Left lung (tissue), 10 donors: ENCODE measurements around the gene MCCC1. TPM values are rescaled to one million over a fixed set of nuclear protein-coding genes. Genes with fewer than 3 reads are reported as not detected.

Source experiments
- ATAC-seq: fragments of 200-7000 bp; cut with Tn5 transposase; one replicate; pipeline ENCODE4 v1.9.1; 2020; ENCODE audit warnings: moderate library complexity
- DNase-seq, 4 donors: peaks; one replicate each; pipeline ENCODE4 v3.0.0-alpha.2; 2013 to 2020
- H3K27ac ChIP-seq, 2 donors: fragments of 200-600 bp; sonication (generic) in 1 of 2; one replicate each; pipeline versions ENCODE4 v1.5.0 to v1.8.0; 2020 to 2021
- H3K27me3 ChIP-seq, 2 donors: fragments of 200-600 bp; sonication (generic) in 1 of 2; one replicate each; pipeline versions ENCODE4 v1.5.0 to v1.8.0; 2020 to 2021
- H3K36me3 ChIP-seq, 2 donors: fragments of 200-600 bp; sonication (generic) in 1 of 2; one replicate each; pipeline versions ENCODE4 v1.5.0 to v1.8.0; 2020 to 2021
- H3K4me1 ChIP-seq, 2 donors: fragments of 200-600 bp; one replicate each; pipeline ENCODE4 v1.8.0; 2021
- H3K4me3 ChIP-seq, 2 donors: fragments of 200-600 bp; sonication (generic) in 1 of 2; one replicate each; pipeline versions ENCODE4 v1.5.0 to v1.8.0; 2020 to 2021; ENCODE audit warnings: mild to moderate bottlenecking in 1 of 2
- H3K9me3 ChIP-seq, 2 donors: fragments of 200-600 bp; sonication (generic) in 1 of 2; one replicate each; pipeline versions ENCODE4 v1.5.0 to v1.8.0; 2020 to 2021
- CTCF ChIP-seq, 2 donors: fragments of 200-600 bp; sonication (generic) in 1 of 2; IDR thresholded peaks; one replicate each; pipeline versions ENCODE4 v1.5.0 to v1.8.0; 2021; ENCODE audit warnings: antibody characterized with exemption in 2 of 2
- intact Hi-C, 2 donors: fragments of 100-400 bp; cut with DNase I; formaldehyde crosslinking; loops; one replicate each; pipeline versions ENCODE4 v1.11.2 to v1.14.2; 2022
- polyA plus RNA-seq, 6 donors: library from polyadenylated mRNA; unstranded; fragments of 120-200 nt; gene quantifications; one replicate each; pipeline ENCODE4 v1.2.1, GENCODE V29; 2013; ENCODE audit not compliant: insufficient read length in 6 of 6
- total RNA-seq, 2 donors: library from RNA; stranded (reverse); fragmentation: NEBNext Ultra II Directional; extraction: Animal tissue kit (Norgen Biotek cat#: 25700); gene quantifications; one replicate each; pipeline ENCODE4 v1.2.1, GENCODE V29; 2021
- donor health status: DM: no; HTN: yes; CAD: no.
- donor health status: DM: no; HTN: no; CAD: no.

MCCC1 gene
- total and polyA plus RNA-seq, 8 donors: 45.4 to 61.8 (median 51.1) TPM

- H3K4me1 ChIP-seq: no peaks in the 10 kb centered on the region
Observed at GRCh38 chr3:183027276-183027675, 72.0 kb downstream of the MCCC1 start.

DNA sequence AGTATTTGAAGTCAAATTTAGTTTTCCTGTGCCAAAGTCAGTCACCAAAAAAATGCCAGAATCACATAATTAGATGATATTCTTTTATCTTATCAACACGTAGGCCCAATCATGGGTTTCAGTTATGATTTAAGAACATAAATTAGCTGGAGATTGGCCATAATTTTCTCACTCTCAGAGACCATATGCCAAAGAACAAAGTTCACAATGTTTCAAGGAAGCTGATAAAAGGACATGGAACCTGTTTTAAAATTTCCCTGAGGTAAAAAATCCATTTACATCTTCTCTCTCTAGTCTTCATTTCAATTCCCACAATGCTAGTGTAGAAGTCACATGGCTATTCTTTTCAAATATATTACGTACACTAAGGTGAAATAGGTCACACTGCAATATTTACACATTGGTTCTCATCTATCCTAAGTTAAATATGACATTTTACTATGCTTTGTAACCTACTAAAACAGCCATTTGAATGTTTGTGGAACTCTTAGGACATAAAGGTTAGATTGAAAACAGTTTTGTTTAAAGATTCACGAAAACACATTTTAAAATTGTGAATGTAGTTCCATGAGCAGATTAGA is 76.3 kb downstream of the MCCC1 start:
- no peaks in the 10 kb centered on the region for H3K27me3 ChIP-seq

More at GRCh38 chr3:183027276-183027675, 72.0 kb downstream of the MCCC1 start:
- H3K9me3 ChIP-seq: no peaks in the 10 kb centered on the region
- ATAC-seq (peak; percentile 36), DNase-seq (no peak)
- no peak overlapping the region for H3K4me3 ChIP-seq
- peaks cover 0 to 44% of the 10 kb centered on the region in 2 donors for H3K36me3 ChIP-seq
- intact Hi-C loops: no loop called here
- no peak for TF ChIP-seq CTCF (IDR thresholded peaks at IDR 0.05)
- H3K27me3 ChIP-seq: no peaks in the 10 kb centered on the region
- no peak overlapping the region for H3K27ac ChIP-seq

GRCh38 chr3:183018421-183019192 is 80.7 kb downstream of the MCCC1 start:
- DNase-seq: no peak
- intact Hi-C loops: no loop called here
- H3K4me1 ChIP-seq: no peaks in the 10 kb centered on the region
- peaks cover 0 to 77% of the 10 kb centered on the region in 2 donors for H3K36me3 ChIP-seq
- no peaks in the 10 kb centered on the region for H3K27me3 ChIP-seq
- no peak for TF ChIP-seq CTCF (IDR thresholded peaks at IDR 0.05)
- no peak overlapping the region for H3K4me3 ChIP-seq
- no peaks in the 10 kb centered on the region for H3K9me3 ChIP-seq
- H3K27ac ChIP-seq: no peak overlapping the region
- ATAC-seq: no peak

More for the DNA sequence above, 76.3 kb downstream of the MCCC1 start:
- H3K36me3 ChIP-seq: peaks cover 0 to 50% of the 10 kb centered on the region in 2 donors
- no peak overlapping the region for H3K27ac ChIP-seq
- ATAC-seq (no peak), DNase-seq (no peak)
- no peaks in the 10 kb centered on the region for H3K9me3 ChIP-seq
- no peak for TF ChIP-seq CTCF (IDR thresholded peaks at IDR 0.05)
- no peak overlapping the region for H3K4me3 ChIP-seq
- intact Hi-C loops: no loop called here
- H3K4me1 ChIP-seq: no peaks in the 10 kb centered on the region

DNA sequence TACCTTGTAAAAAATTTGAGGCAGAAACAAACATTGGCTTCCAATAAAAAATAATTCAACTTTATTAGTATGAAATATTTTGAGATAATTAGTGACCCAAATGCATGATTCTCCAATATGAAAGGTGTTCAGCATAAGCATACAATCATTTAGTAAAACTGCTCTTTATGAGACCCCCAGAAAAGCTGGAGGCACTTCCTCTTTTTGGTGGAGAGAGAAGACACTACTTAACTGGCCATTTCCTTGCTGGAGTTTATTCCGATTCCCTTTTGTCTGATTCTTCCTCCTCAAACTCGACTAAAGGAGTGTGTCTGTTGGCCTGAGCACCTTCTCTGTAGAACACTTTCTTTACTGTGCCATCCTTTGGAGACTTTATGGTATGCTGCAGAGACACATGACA is 84.1 kb downstream of the MCCC1 start:
- no peak for TF ChIP-seq CTCF (IDR thresholded peaks at IDR 0.05)
- H3K4me1 ChIP-seq: no peaks in the 10 kb centered on the region
- H3K36me3 ChIP-seq: peaks cover 0 to 60% of the 10 kb centered on the region in 2 donors
- H3K27me3 ChIP-seq: no peaks in the 10 kb centered on the region
- H3K4me3 ChIP-seq: no peak overlapping the region
- ATAC-seq (no peak), DNase-seq (no peak)
- intact Hi-C loops: no loop called here
- no peaks in the 10 kb centered on the region for H3K9me3 ChIP-seq
- H3K27ac ChIP-seq: no peak overlapping the region

DNA sequence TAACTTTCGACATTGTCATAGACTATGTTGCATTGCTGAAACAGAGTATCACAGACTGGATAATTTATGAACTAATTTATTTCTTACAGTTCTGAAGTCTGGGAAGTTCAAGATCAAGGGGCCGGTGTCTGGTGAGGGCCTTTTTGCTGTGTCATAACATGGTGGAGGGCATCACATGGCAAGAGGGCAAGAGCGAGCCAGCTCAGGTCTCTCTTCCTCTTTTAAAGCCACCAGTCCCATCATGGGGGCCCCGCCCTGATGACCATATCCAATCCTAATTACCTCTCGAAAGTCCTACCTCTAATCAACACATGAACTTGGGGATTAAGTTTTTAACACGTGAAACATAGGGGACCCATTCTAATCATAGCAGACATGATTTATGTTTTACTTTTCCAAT is 85.4 kb downstream of the MCCC1 start:
- Histone ChIP-seq H3K9me3 (no peaks in the 10 kb centered on the region), H3K36me3 (peaks cover 0 to 47% of the 10 kb centered on the region in 2 donors), H3K27ac (no peak overlapping the region), H3K27me3 (no peaks in the 10 kb centered on the region), H3K4me3 (no peak overlapping the region), H3K4me1 (no peaks in the 10 kb centered on the region)
- no peak for TF ChIP-seq CTCF (IDR thresholded peaks at IDR 0.05)
- intact Hi-C loops: no loop called here
- ATAC-seq (no peak), DNase-seq (no peak)
